ENCODE data around the gene CFAP45. TPM values are rescaled to one million over a fixed set of nuclear protein-coding genes. Genes with fewer than 3 reads are reported as not detected.

Gene CFAP45
- total RNA-seq, 3 donors from 2014 or later (not counting 1 experiment from before 2014, with no cell fraction given): 1.3 to 5.0 (median 1.6) TPM

- peak overlapping the region; percentile 98 for H3K27ac ChIP-seq (ENCODE audit: low read length)
- peak; percentile 42 to 72 (median 58) for ATAC-seq
- Mint-ChIP-seq H3K27ac (peak overlapping the region; percentile 93 to 98), H3K27me3 (ENCODE audit: low read depth in 2 of 2) (peaks cover 0 to 2% of the 10 kb centered on the region in 2 donors), H3K4me1 (peaks cover 63 to 80% of the 10 kb centered on the region in 2 donors), H3K4me3 (peak overlapping the region; percentile 94), H3K36me3 (peaks cover 9% of the 10 kb centered on the region), H3K9me3 (no peaks in the 10 kb centered on the region)
- intact Hi-C loops (cut with micrococcal nuclease): loop anchor here (5.0 kb wide), 1 partner anchor 339 kb away; the partner anchor contains the start of gene DCAF8
- H3K27me3 ChIP-seq (ENCODE audit: control insufficient read depth, insufficient read depth, low read length): no peaks in the 10 kb centered on the region
- WGBS (ENCODE audit: insufficient coverage): 1% methylated on average over 20 of the region's 20 CpGs
- no peaks in the 10 kb centered on the region for H3K9me3 ChIP-seq (ENCODE audit: control insufficient read depth, insufficient read depth, low read length)
- peak; percentile 86 to 97 for DNase-seq
- TF ChIP-seq CTCF (IDR thresholded peaks at IDR 0.05): no peak
- peak overlapping the region; percentile 97 for H3K4me3 ChIP-seq (ENCODE audit: low read length)
- peaks cover 57% of the 10 kb centered on the region for H3K4me1 ChIP-seq (ENCODE audit: control insufficient read depth, insufficient read depth, low read length)
- peaks cover 26% of the 10 kb centered on the region for H3K36me3 ChIP-seq (ENCODE audit: control insufficient read depth, insufficient read depth, low read length)
Measured at GRCh38 chr1:159923203-159924024, 23.4 kb upstream of the CFAP45 start.

GRCh38 chr1:159922511-159923202 lies 22.7 kb upstream of the CFAP45 start:
- Mint-ChIP-seq H3K4me3 (peak overlapping the region; percentile 94), H3K9me3 (no peaks in the 10 kb centered on the region), H3K4me1 (peaks cover 70 to 88% of the 10 kb centered on the region in 2 donors), H3K27me3 (ENCODE audit: low read depth in 2 of 2) (peaks cover 0 to 2% of the 10 kb centered on the region in 2 donors), H3K36me3 (peaks cover 9% of the 10 kb centered on the region), H3K27ac (peak overlapping the region; percentile 93 to 98)
- 47% methylated on average over 8 of the region's 8 CpGs for WGBS (ENCODE audit: insufficient coverage)
- intact Hi-C loops (cut with micrococcal nuclease): loop anchor here (5.0 kb wide), 1 partner anchor 340 kb away; the partner anchor contains the start of gene DCAF8
- Histone ChIP-seq H3K9me3 (ENCODE audit: control insufficient read depth, insufficient read depth, low read length) (no peaks in the 10 kb centered on the region), H3K4me1 (ENCODE audit: control insufficient read depth, insufficient read depth, low read length) (peaks cover 61% of the 10 kb centered on the region), H3K4me3 (ENCODE audit: low read length) (peak overlapping the region; percentile 97), H3K27ac (ENCODE audit: low read length) (peak overlapping the region; percentile 98), H3K36me3 (ENCODE audit: control insufficient read depth, insufficient read depth, low read length) (peaks cover 33% of the 10 kb centered on the region), H3K27me3 (ENCODE audit: control insufficient read depth, insufficient read depth, low read length) (no peaks in the 10 kb centered on the region)
- DNase-seq (peak in 1 of 2 donors; percentile 42), ATAC-seq (no peak)
- no peak for TF ChIP-seq CTCF (IDR thresholded peaks at IDR 0.05)

- no peak for TF ChIP-seq CTCF (IDR thresholded peaks at IDR 0.05)
- intact Hi-C loops (cut with micrococcal nuclease): loop anchor here (5.0 kb wide), 1 partner anchor 340 kb away; the partner anchor contains the start of gene DCAF8
Measured at GRCh38 chr1:159921700-159922504, 21.9 kb upstream of the CFAP45 start.

More at GRCh38 chr1:159921700-159922504, 21.9 kb upstream of the CFAP45 start:
- Histone ChIP-seq H3K4me3 (ENCODE audit: low read length) (peak overlapping the region; percentile 97), H3K9me3 (ENCODE audit: control insufficient read depth, insufficient read depth, low read length) (no peaks in the 10 kb centered on the region), H3K27ac (ENCODE audit: low read length) (peak overlapping the region; percentile 98), H3K27me3 (ENCODE audit: control insufficient read depth, insufficient read depth, low read length) (no peaks in the 10 kb centered on the region), H3K36me3 (ENCODE audit: control insufficient read depth, insufficient read depth, low read length) (peaks cover 37% of the 10 kb centered on the region), H3K4me1 (ENCODE audit: control insufficient read depth, insufficient read depth, low read length) (peaks cover 61% of the 10 kb centered on the region)
- H3K9me3 Mint-ChIP-seq: no peaks in the 10 kb centered on the region
- 16% methylated on average over 15 of the region's 18 CpGs for WGBS (ENCODE audit: insufficient coverage)
- peaks cover 9% of the 10 kb centered on the region for H3K36me3 Mint-ChIP-seq
- DNase-seq (peak; percentile 52 to 66), ATAC-seq (no peak)
- H3K4me3 Mint-ChIP-seq: peak overlapping the region; percentile 94
- peaks cover 0 to 2% of the 10 kb centered on the region in 2 donors for H3K27me3 Mint-ChIP-seq (ENCODE audit: low read depth in 2 of 2)
- peak overlapping the region; percentile 93 to 98 for H3K27ac Mint-ChIP-seq
- peaks cover 75 to 91% of the 10 kb centered on the region in 2 donors for H3K4me1 Mint-ChIP-seq
